HepG2 (cell line): Measurements from ENCODE around the gene DAPK1. TPM values are rescaled to one million over a fixed set of nuclear protein-coding genes. Genes with fewer than 3 reads are reported as not detected.

Experiments used
- ARNT2 ChIP-seq: sonication (generic); formaldehyde crosslinking; IDR thresholded peaks from 2 replicates; pipeline ENCODE4 v1.8.0; 2022; ENCODE audit warnings: mild to moderate bottlenecking, low read depth, missing genetic modification reagents, moderate library complexity
- FOXA3 ChIP-seq: IDR thresholded peaks from 2 replicates; pipeline ENCODE4 v1.6.1; 2016; ENCODE audit warnings: missing genetic modification reagents, missing compliant biosample characterization
- GATA4 ChIP-seq: sonication (generic); IDR thresholded peaks from 2 replicates; pipeline ENCODE4 v1.6.1; 2016; ENCODE audit warnings: antibody characterized with exemption, low read depth, borderline replicate concordance
- GATAD1 ChIP-seq: IDR thresholded peaks from 2 replicates; pipeline ENCODE4 v1.6.1; 2016; ENCODE audit warnings: missing genetic modification reagents, missing compliant biosample characterization
- HMG20A ChIP-seq: IDR thresholded peaks from 2 replicates; pipeline ENCODE4 v1.6.1; 2016; ENCODE audit warnings: borderline replicate concordance
- MEF2D ChIP-seq: sonication (generic); formaldehyde crosslinking; IDR thresholded peaks from 2 replicates; pipeline ENCODE4 v1.5.1; 2020; ENCODE audit warnings: mild to moderate bottlenecking, missing genetic modification reagents
- PRPF4 ChIP-seq: fragments of 200-400 bp; formaldehyde crosslinking; IDR thresholded peaks from 2 replicates; pipeline ENCODE4 v1.6.1; 2016; ENCODE audit warnings: low read length, low read depth; ENCODE audit not compliant: poor library complexity, severe bottlenecking
- PTBP1 ChIP-seq: fragments of 200-400 bp; formaldehyde crosslinking; IDR thresholded peaks from 2 replicates; pipeline ENCODE4 v1.6.1; 2018; ENCODE audit warnings: low read length, low read depth; ENCODE audit not compliant: poor library complexity, severe bottlenecking
- RARA ChIP-seq: IDR thresholded peaks from 2 replicates; pipeline ENCODE4 v1.6.1; 2016; ENCODE audit warnings: missing genetic modification reagents, missing compliant biosample characterization
- TCF7 ChIP-seq: sonication (generic); IDR thresholded peaks from 2 replicates; pipeline ENCODE4 v1.6.1; 2016; ENCODE audit warnings: antibody characterized with exemption, low read depth
- ZNF124 ChIP-seq: sonication (generic); formaldehyde crosslinking; IDR thresholded peaks from 2 replicates; pipeline ENCODE4 v1.4.0; 2020; ENCODE audit warnings: missing genetic modification reagents
- ZNF614 ChIP-seq: IDR thresholded peaks from 2 replicates; pipeline ENCODE4 v1.6.1; 2018; ENCODE audit warnings: missing biosample characterization, missing genetic modification reagents, inconsistent platforms, borderline replicate concordance
- ZNF619 ChIP-seq: sonication (generic); formaldehyde crosslinking; IDR thresholded peaks from 2 replicates; pipeline ENCODE4 v1.4.0; 2020; ENCODE audit warnings: mild to moderate bottlenecking, missing genetic modification reagents
- ZNF644 ChIP-seq: IDR thresholded peaks from 2 replicates; pipeline ENCODE4 v1.6.1; 2016; ENCODE audit warnings: low read depth
- polyA plus RNA-seq, 8 experiments: library from polyadenylated mRNA; depleted of rRNA in 3 of 8; stranded (reverse) in 7 of 8; unstranded in 1 of 8; fragments of >200 nt; fragmentation: Illumina TruSeq in 4 of 8; extraction: Trizol in 4 of 8; gene quantifications; 2 replicates each; pipeline versions ENCODE4 v1.2.1 to v1.2.3, GENCODE V29; 2011 to 2016; ENCODE audit warnings: low read depth in 4 of 8, missing spikeins in 1 of 8, mixed read lengths in 1 of 8; ENCODE audit not compliant: insufficient read depth in 1 of 8
- total RNA-seq, 5 experiments: library from RNA; depleted of rRNA; stranded (reverse); fragments of >200 nt; fragmentation: Illumina TruSeq; extraction: Trizol; gene quantifications; 2 replicates each; pipeline ENCODE4 v1.2.3, GENCODE V29; 2016; ENCODE audit warnings: low read depth in 1 of 5
- TF ChIP-seq, protein P1 (sequence below): sonication (generic); formaldehyde crosslinking; IDR thresholded peaks from 2 replicates; pipeline ENCODE4 v1.4.0; 2020; ENCODE audit warnings: missing genetic modification reagents
- TF ChIP-seq, protein P2 (sequence below): sonication (generic); formaldehyde crosslinking; IDR thresholded peaks from 2 replicates; pipeline ENCODE4 v1.4.0; 2020; ENCODE audit warnings: missing genetic modification reagents, borderline replicate concordance
- TF ChIP-seq, protein P3 (sequence below), 2 experiments: sonication (generic) in 1 of 2; formaldehyde crosslinking in 1 of 2; IDR thresholded peaks; 2 replicates each; pipeline versions ENCODE4 v1.4.0 to v1.6.1; 2016 to 2020; ENCODE audit warnings: borderline replicate concordance in 1 of 2, low read depth in 1 of 2, mild to moderate bottlenecking in 1 of 2, missing genetic modification reagents in 1 of 2

The DAPK1 gene
- total and polyA plus RNA-seq, 2 of the 13 experiments (the other 11 are each of a cell fraction or from before 2014, with no cell fraction given), result 35.7 to 35.9 TPM

GRCh38 chr9:87613265-87614111 is 115.8 kb downstream of the DAPK1 start (continued):
- TF ChIP-seq HMG20A (CRISPR knock-in tag) (peak; percentile 77), GATA4 (0 out of 2 replicates have a peak, but pooled peaks have one; percentile 31), RARA (CRISPR knock-in tag) (peak; percentile 75), ZNF614 (0 out of 2 replicates have a peak, but pooled peaks have one; percentile 48), MEF2D (CRISPR knock-in tag) (peak; percentile 61; the same call in 1 of the 2 replicates), ARNT2 (CRISPR knock-in tag) (no peak), ZNF619 (CRISPR knock-in tag) (no peak), PTBP1 (no peak), GATAD1 (CRISPR knock-in tag) (no peak), ZNF124 (CRISPR knock-in tag) (peak; percentile 72), ZNF644 (CRISPR knock-in tag) (0 out of 2 replicates have a peak, but pooled peaks have one; percentile 37), FOXA3 (CRISPR knock-in tag) (peak; percentile 90), PRPF4 (no peak), TCF7 (peak; percentile 49; the same call in 1 of the 2 replicates)
- TF ChIP-seq, protein P1, sequence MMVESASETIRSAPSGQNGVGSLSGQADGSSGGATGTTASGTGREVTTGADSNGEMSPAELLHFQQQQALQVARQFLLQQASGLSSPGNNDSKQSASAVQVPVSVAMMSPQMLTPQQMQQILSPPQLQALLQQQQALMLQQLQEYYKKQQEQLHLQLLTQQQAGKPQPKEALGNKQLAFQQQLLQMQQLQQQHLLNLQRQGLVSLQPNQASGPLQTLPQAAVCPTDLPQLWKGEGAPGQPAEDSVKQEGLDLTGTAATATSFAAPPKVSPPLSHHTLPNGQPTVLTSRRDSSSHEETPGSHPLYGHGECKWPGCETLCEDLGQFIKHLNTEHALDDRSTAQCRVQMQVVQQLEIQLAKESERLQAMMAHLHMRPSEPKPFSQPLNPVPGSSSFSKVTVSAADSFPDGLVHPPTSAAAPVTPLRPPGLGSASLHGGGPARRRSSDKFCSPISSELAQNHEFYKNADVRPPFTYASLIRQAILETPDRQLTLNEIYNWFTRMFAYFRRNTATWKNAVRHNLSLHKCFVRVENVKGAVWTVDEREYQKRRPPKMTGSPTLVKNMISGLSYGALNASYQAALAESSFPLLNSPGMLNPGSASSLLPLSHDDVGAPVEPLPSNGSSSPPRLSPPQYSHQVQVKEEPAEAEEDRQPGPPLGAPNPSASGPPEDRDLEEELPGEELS (CRISPR knock-in tag), result peak; percentile 88
- TF ChIP-seq, protein P2, sequence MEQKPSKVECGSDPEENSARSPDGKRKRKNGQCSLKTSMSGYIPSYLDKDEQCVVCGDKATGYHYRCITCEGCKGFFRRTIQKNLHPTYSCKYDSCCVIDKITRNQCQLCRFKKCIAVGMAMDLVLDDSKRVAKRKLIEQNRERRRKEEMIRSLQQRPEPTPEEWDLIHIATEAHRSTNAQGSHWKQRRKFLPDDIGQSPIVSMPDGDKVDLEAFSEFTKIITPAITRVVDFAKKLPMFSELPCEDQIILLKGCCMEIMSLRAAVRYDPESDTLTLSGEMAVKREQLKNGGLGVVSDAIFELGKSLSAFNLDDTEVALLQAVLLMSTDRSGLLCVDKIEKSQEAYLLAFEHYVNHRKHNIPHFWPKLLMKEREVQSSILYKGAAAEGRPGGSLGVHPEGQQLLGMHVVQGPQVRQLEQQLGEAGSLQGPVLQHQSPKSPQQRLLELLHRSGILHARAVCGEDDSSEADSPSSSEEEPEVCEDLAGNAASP (CRISPR knock-in tag), result peak; percentile 47; the same call in 1 of the 2 replicates
- TF ChIP-seq, protein P3, sequence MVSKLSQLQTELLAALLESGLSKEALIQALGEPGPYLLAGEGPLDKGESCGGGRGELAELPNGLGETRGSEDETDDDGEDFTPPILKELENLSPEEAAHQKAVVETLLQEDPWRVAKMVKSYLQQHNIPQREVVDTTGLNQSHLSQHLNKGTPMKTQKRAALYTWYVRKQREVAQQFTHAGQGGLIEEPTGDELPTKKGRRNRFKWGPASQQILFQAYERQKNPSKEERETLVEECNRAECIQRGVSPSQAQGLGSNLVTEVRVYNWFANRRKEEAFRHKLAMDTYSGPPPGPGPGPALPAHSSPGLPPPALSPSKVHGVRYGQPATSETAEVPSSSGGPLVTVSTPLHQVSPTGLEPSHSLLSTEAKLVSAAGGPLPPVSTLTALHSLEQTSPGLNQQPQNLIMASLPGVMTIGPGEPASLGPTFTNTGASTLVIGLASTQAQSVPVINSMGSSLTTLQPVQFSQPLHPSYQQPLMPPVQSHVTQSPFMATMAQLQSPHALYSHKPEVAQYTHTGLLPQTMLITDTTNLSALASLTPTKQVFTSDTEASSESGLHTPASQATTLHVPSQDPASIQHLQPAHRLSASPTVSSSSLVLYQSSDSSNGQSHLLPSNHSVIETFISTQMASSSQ (IDR thresholded peaks at IDR 0.05; ENCODE audit: low read depth), result peak; percentile 96
- TF ChIP-seq, protein P3 (CRISPR knock-in tag; IDR thresholded peaks at IDR 0.05; ENCODE audit: borderline replicate concordance), result peak; percentile 97
